ENCODE data around the gene GNAZ. TPM values are rescaled to one million over a fixed set of nuclear protein-coding genes. Genes with fewer than 3 reads are reported as not detected.

The GNAZ gene
- polyA plus RNA-seq, 1 donor from 2014 or later = 52.0 TPM

GRCh38 chr22:23150762-23151161 is 80.4 kb downstream of the GNAZ start:
- no peak overlapping the region for H2AFZ ChIP-seq (ENCODE audit: low read depth, low read length)
- no peaks in the 10 kb centered on the region for H3K9me3 ChIP-seq (ENCODE audit: low read length)
- no peak for TF ChIP-seq CTCF (IDR thresholded peaks at IDR 0.05; ENCODE audit: poor library complexity, severe bottlenecking)
- no peak for TF ChIP-seq EZH2 (IDR thresholded peaks at IDR 0.05; ENCODE audit: borderline replicate concordance, insufficient read depth, low read length, poor library complexity, severe bottlenecking)
- no peak for TF ChIP-seq EP300 (conservative IDR thresholded peaks at IDR 0.05; ENCODE audit: poor library complexity, severe bottlenecking)
- TF ChIP-seq POLR2AphosphoS5 (IDR thresholded peaks at IDR 0.05) = no peak
- TF ChIP-seq TAF1 (IDR thresholded peaks at IDR 0.05; ENCODE audit: low read depth) = no peak
- TF ChIP-seq SMC3 (conservative IDR thresholded peaks at IDR 0.05; ENCODE audit: poor library complexity) = no peak
- TF ChIP-seq RAD21 (conservative IDR thresholded peaks at IDR 0.05) = no peak
- TF ChIP-seq REST (IDR thresholded peaks at IDR 0.05; ENCODE audit: borderline replicate concordance) = no peak
- TF ChIP-seq MXI1 (conservative IDR thresholded peaks at IDR 0.05; ENCODE audit: poor library complexity, severe bottlenecking) = no peak
- H3K9ac ChIP-seq (ENCODE audit: low read length) = no peak overlapping the region
- no peaks in the 10 kb centered on the region for H4K20me1 ChIP-seq (ENCODE audit: insufficient read depth)
- H3K4me2 ChIP-seq (ENCODE audit: low read length) = no peak overlapping the region
- H3K4me3 ChIP-seq (ENCODE audit: low read length) = no peak overlapping the region
- H3K9me2 ChIP-seq (ENCODE audit: insufficient read depth, low read length) = no peaks in the 10 kb centered on the region
- no peaks in the 10 kb centered on the region for H3K27me3 ChIP-seq (ENCODE audit: insufficient read depth, low read depth, low read length)
- H3K27ac ChIP-seq (ENCODE audit: low read length) = no peak overlapping the region
- H3K79me2 ChIP-seq (replicated peaks; ENCODE audit: insufficient read depth, low read length) = peaks cover 5% of the 10 kb centered on the region
- no peaks in the 10 kb centered on the region for H3F3A ChIP-seq (ENCODE audit: insufficient read depth, low read length, poor library complexity, severe bottlenecking)
- H3K36me3 ChIP-seq (ENCODE audit: insufficient read depth, low read length) = no peaks in the 10 kb centered on the region

- no peak overlapping the region for H3K4me2 ChIP-seq (ENCODE audit: low read length)
- no peaks in the 10 kb centered on the region for H3F3A ChIP-seq (ENCODE audit: insufficient read depth, low read length, poor library complexity, severe bottlenecking)
- no peaks in the 10 kb centered on the region for H3K9me2 ChIP-seq (ENCODE audit: insufficient read depth, low read length)
- no peaks in the 10 kb centered on the region for H3K36me3 ChIP-seq (ENCODE audit: insufficient read depth, low read length)
- no peak overlapping the region for H2AFZ ChIP-seq (ENCODE audit: low read depth, low read length)
- H3K27me3 ChIP-seq (ENCODE audit: insufficient read depth, low read depth, low read length) = no peaks in the 10 kb centered on the region
- no peak overlapping the region for H3K27ac ChIP-seq (ENCODE audit: low read length)
- no peak overlapping the region for H3K4me3 ChIP-seq (ENCODE audit: low read length)
- H3K79me2 ChIP-seq (replicated peaks; ENCODE audit: insufficient read depth, low read length) = no peaks in the 10 kb centered on the region
- H3K9ac ChIP-seq (ENCODE audit: low read length) = no peak overlapping the region
- no peaks in the 10 kb centered on the region for H4K20me1 ChIP-seq (ENCODE audit: insufficient read depth)
- no peak for TF ChIP-seq EZH2 (IDR thresholded peaks at IDR 0.05; ENCODE audit: borderline replicate concordance, insufficient read depth, low read length, poor library complexity, severe bottlenecking)
- no peak for TF ChIP-seq EP300 (conservative IDR thresholded peaks at IDR 0.05; ENCODE audit: poor library complexity, severe bottlenecking)
- TF ChIP-seq CTCF (IDR thresholded peaks at IDR 0.05; ENCODE audit: poor library complexity, severe bottlenecking) = no peak
- TF ChIP-seq MXI1 (conservative IDR thresholded peaks at IDR 0.05; ENCODE audit: poor library complexity, severe bottlenecking) = no peak
- TF ChIP-seq RAD21 (conservative IDR thresholded peaks at IDR 0.05) = no peak
- TF ChIP-seq SMC3 (conservative IDR thresholded peaks at IDR 0.05; ENCODE audit: poor library complexity) = no peak
- no peak for TF ChIP-seq TAF1 (IDR thresholded peaks at IDR 0.05; ENCODE audit: low read depth)
- no peak for TF ChIP-seq POLR2AphosphoS5 (IDR thresholded peaks at IDR 0.05)
- no peak for TF ChIP-seq REST (IDR thresholded peaks at IDR 0.05; ENCODE audit: borderline replicate concordance)
- no peaks in the 10 kb centered on the region for H3K9me3 ChIP-seq (ENCODE audit: low read length)
Observed at GRCh38 chr22:23151827-23152226, 81.5 kb downstream of the GNAZ start.
